Erythroblast (primary cell): ENCODE measurements around the gene ZBTB5.

Experiments
- GATA1 ChIP-seq: IDR thresholded peaks from 2 replicates; pipeline ENCODE4 v1.6.1; 2011; ENCODE audit warnings: low read depth, mild to moderate bottlenecking, control low read depth, low read length, moderate library complexity
- POLR2A ChIP-seq: IDR thresholded peaks from 2 replicates; pipeline ENCODE4 v1.6.1; 2011; ENCODE audit warnings: mild to moderate bottlenecking, low read length

- TF ChIP-seq GATA1 = no peak
- TF ChIP-seq POLR2A = no peak
These were observed 42.4 kb upstream of the ZBTB5 start for GRCh38 chr9:37507566-37508134.
